HL-60 (cell line): ENCODE results near the gene PTPRT.

Source experiments
- CTCF ChIP-seq: IDR thresholded peaks from one replicate; pipeline ENCODE4 v1.5.1; 2011; ENCODE audit warnings: low read length, control low read depth, inconsistent platforms; ENCODE audit not compliant: insufficient read depth
- POLR2AphosphoS5 ChIP-seq: IDR thresholded peaks from 2 replicates; pipeline ENCODE4 v1.6.1; 2012; ENCODE audit warnings: low read depth

DNA sequence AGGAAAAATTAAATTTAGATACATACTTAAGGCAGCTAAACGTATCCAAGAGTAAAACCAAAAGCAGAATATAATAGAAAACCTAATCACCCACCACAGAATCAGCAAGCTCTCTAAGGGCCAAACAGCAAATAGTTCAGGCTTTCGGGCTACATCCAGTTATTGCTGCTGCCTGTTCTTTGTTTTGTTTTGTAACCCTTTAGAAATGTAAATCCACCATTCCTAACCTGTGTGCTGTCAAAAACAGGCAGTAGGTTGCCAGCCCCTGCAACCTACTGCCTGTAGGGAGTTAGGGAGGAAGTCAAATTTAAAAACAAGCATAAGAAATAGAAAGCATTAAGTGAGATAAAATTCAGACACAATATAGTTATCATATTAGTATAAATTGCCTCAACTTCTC is 225.9 kb downstream of the PTPRT start:
- TF ChIP-seq CTCF (no peak), POLR2AphosphoS5 (no peak)
